ENCODE data around the gene LONP2. TPM values are rescaled to one million over a fixed set of nuclear protein-coding genes. Genes with fewer than 3 reads are reported as not detected.

Gene LONP2
- polyA plus RNA-seq, 2 of the 4 experiments (the other 2 are of a cell fraction) = 27.8 to 51.3 TPM

GRCh38 chr16:48277158-48277557, 33.1 kb downstream of the LONP2 start:
- H3K9me3 ChIP-seq = no peaks in the 10 kb centered on the region
- H3K27ac ChIP-seq = no peak overlapping the region
- H3K4me1 ChIP-seq = no peaks in the 10 kb centered on the region
- no peak overlapping the region for H3K4me2 ChIP-seq
- TF ChIP-seq HOXA7 (CRISPR knock-in tag; IDR thresholded peaks at IDR 0.05) (no peak), EHMT2 (IDR thresholded peaks at IDR 0.05; ENCODE audit: low read depth) (no peak), ZSCAN20 (CRISPR knock-in tag; IDR thresholded peaks at IDR 0.05) (no peak), BHLHE40 (IDR thresholded peaks at IDR 0.05; ENCODE audit: low read depth, low read length) (no peak), GATA3 (IDR thresholded peaks at IDR 0.05; ENCODE audit: borderline replicate concordance) (no peak), TP53 (CRISPR knock-in tag; IDR thresholded peaks at IDR 0.05) (no peak), TFCP2L1 (CRISPR knock-in tag; IDR thresholded peaks at IDR 0.05) (no peak), CHD2 (IDR thresholded peaks at IDR 0.05; ENCODE audit: low read length, partially characterized antibody) (no peak), RNF2 (IDR thresholded peaks at IDR 0.05; ENCODE audit: borderline replicate concordance, low read depth) (no peak), MAFK (IDR thresholded peaks at IDR 0.05; ENCODE audit: partially characterized antibody) (no peak), NFE2L2 (conservative IDR thresholded peaks at IDR 0.05; ENCODE audit: low read length) (no peak), REST (IDR thresholded peaks at IDR 0.05) (no peak), HMGXB4 (CRISPR knock-in tag; IDR thresholded peaks at IDR 0.05; ENCODE audit: borderline replicate concordance) (no peak), ELK1 (IDR thresholded peaks at IDR 0.05; ENCODE audit: low read depth, low read length) (no peak), RFX5 (IDR thresholded peaks at IDR 0.05) (no peak), CEBPB (IDR thresholded peaks at IDR 0.05) (no peak)
- TF ChIP-seq, protein P1, sequence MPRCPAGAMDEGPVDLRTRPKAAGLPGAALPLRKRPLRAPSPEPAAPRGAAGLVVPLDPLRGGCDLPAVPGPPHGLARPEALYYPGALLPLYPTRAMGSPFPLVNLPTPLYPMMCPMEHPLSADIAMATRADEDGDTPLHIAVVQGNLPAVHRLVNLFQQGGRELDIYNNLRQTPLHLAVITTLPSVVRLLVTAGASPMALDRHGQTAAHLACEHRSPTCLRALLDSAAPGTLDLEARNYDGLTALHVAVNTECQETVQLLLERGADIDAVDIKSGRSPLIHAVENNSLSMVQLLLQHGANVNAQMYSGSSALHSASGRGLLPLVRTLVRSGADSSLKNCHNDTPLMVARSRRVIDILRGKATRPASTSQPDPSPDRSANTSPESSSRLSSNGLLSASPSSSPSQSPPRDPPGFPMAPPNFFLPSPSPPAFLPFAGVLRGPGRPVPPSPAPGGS (IDR thresholded peaks at IDR 0.05) = no peak
- TF ChIP-seq, protein P2, sequence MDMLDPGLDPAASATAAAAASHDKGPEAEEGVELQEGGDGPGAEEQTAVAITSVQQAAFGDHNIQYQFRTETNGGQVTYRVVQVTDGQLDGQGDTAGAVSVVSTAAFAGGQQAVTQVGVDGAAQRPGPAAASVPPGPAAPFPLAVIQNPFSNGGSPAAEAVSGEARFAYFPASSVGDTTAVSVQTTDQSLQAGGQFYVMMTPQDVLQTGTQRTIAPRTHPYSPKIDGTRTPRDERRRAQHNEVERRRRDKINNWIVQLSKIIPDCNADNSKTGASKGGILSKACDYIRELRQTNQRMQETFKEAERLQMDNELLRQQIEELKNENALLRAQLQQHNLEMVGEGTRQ (IDR thresholded peaks at IDR 0.05) = no peak
- POLR2A ChIA-PET = no interaction called here
- no peak for ATAC-seq
- WGBS (ENCODE audit: missing lambda C conversion rate) = 93% methylated on average over 5 of the region's 5 CpGs
- no peak overlapping the region for H3K4me3 ChIP-seq
- no peak for DNase-seq (ENCODE audit: low read depth in 1 of 2, low spot score in 1 of 2)
- CTCF ChIA-PET = no interaction called here
- FAIRE-seq = no peak

- H3K4me1 ChIP-seq = no peaks in the 10 kb centered on the region
- WGBS (ENCODE audit: missing lambda C conversion rate) = 93% methylated on average over 2 of the region's 2 CpGs
- no peak overlapping the region for H3K4me3 ChIP-seq
- ATAC-seq = no peak
- no peak for FAIRE-seq
- DNase-seq (ENCODE audit: low read depth in 1 of 2, low spot score in 1 of 2) = no peak
- ChIA-PET CTCF (no interaction called here), POLR2A (no interaction called here)
- H3K27ac ChIP-seq = no peak overlapping the region
- no peak overlapping the region for H3K4me2 ChIP-seq
- H3K9me3 ChIP-seq = no peaks in the 10 kb centered on the region
- no peak for TF ChIP-seq SREBF2 (IDR thresholded peaks at IDR 0.05)
- TF ChIP-seq PBX3 (IDR thresholded peaks at IDR 0.05) = no peak
- no peak for TF ChIP-seq ZFP36 (IDR thresholded peaks at IDR 0.05; ENCODE audit: borderline replicate concordance, partially characterized antibody)
- TF ChIP-seq, protein P1 (IDR thresholded peaks at IDR 0.05) = no peak
- no peak for TF ChIP-seq RARB (CRISPR knock-in tag; IDR thresholded peaks at IDR 0.05)
- TF ChIP-seq ESRRA (IDR thresholded peaks at IDR 0.05; ENCODE audit: borderline replicate concordance, low read length) = no peak
- no peak for TF ChIP-seq MAFK (IDR thresholded peaks at IDR 0.05; ENCODE audit: partially characterized antibody)
- no peak for TF ChIP-seq RFX5 (IDR thresholded peaks at IDR 0.05)
- no peak for TF ChIP-seq SMC3 (IDR thresholded peaks at IDR 0.05)
- TF ChIP-seq NFE2L2 (conservative IDR thresholded peaks at IDR 0.05; ENCODE audit: low read length) = no peak
- TF ChIP-seq CBX2 (IDR thresholded peaks at IDR 0.05; ENCODE audit: borderline replicate concordance, low read depth) = no peak
- TF ChIP-seq JUNB (IDR thresholded peaks at IDR 0.05) = no peak
- TF ChIP-seq FOXS1 (CRISPR knock-in tag; IDR thresholded peaks at IDR 0.05) = no peak
- TF ChIP-seq TP53 (CRISPR knock-in tag; IDR thresholded peaks at IDR 0.05) = no peak
- no peak for TF ChIP-seq MAZ (IDR thresholded peaks at IDR 0.05; ENCODE audit: borderline replicate concordance, low read depth, low read length)
Observed at GRCh38 chr16:48279199-48279598, 35.1 kb downstream of the LONP2 start.
